HG03378 (cell line): Measurements from ENCODE around the gene TRPM3.
"Not testable (repeated sequence)": the region's sequence is repeated elsewhere in the genome, so short reads cannot be mapped to it uniquely, and the experiment has no call there.

Experiments
- ATAC-seq: cut with Tn5 transposase; IDR thresholded peaks from one replicate; pipeline ENCODE4 v1.9.1; 2021; ENCODE audit warnings: mild to moderate bottlenecking, moderate library complexity; ENCODE audit not compliant: unreplicated experiment

Gene TRPM3

GRCh38 chr9:71001780-71002386 is 119.5 kb downstream of the TRPM3 start:
- ATAC-seq, result peak; percentile 47

- ATAC-seq, result no peak
Observed at GRCh38 chr9:70998962-70999361, 122.5 kb downstream of the TRPM3 start.

- no peak for ATAC-seq
Observed at GRCh38 chr9:70995511-70995910, 125.9 kb downstream of the TRPM3 start.

- ATAC-seq, result no peak
Observed at GRCh38 chr9:70994582-70994981, 126.8 kb downstream of the TRPM3 start.

- ATAC-seq, result no peak
Observed at GRCh38 chr9:70988551-70988950, 132.9 kb downstream of the TRPM3 start.

DNA sequence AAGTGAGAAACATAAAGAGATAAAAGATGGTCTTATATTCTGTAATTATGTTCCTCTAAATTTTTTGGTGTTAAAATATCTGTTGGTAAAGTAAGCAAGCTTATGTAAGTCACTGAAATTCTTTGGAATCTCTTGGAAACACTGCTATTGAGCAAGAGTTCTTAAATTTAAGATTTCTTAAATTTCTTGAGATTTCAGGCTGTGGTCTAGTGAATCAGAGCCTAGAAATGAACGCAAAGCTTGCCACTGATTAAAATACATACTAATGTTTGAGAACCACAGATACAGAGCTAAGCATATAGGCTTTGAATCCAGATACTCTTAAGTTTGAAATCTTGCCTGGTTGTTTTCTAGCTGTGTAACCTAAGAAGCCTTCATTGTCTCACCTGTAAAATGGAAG is 133.4 kb downstream of the TRPM3 start:
- no peak for ATAC-seq

- ATAC-seq, result no peak
Observed at GRCh38 chr9:70986984-70987383, 134.4 kb downstream of the TRPM3 start.

- no peak for ATAC-seq
Observed at GRCh38 chr9:70983723-70984295, 137.6 kb downstream of the TRPM3 start.

GRCh38 chr9:70981312-70981711 is 140.1 kb downstream of the TRPM3 start:
- no peak for ATAC-seq

GRCh38 chr9:70979966-70980365 is 141.5 kb downstream of the TRPM3 start:
- no peak for ATAC-seq

GRCh38 chr9:70978085-70978484 is 143.3 kb downstream of the TRPM3 start:
- no peak for ATAC-seq

DNA sequence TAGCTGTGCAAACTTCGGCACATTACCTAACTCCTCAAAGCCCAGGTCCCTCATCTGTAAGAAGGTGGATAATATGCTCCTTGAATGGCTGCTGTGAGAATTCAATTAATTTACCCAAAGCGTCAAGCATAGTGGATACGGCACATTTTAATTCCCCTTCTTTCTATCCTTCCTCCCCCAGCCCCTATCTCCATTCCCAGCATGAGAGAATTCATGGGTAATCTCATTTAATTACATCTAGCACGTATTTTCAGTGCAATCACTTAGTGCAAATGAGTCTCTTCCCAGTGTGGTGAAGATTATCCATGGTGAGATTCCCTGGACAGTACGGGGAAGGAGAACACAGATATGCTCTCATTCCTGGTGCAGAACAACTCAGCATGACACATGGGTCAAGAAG is 145.6 kb downstream of the TRPM3 start:
- no peak for ATAC-seq

GRCh38 chr9:70971723-70972122 is 149.7 kb downstream of the TRPM3 start:
- ATAC-seq, result no peak

GRCh38 chr9:70966380-70966779 is 155.0 kb downstream of the TRPM3 start:
- not testable (repeated sequence) for ATAC-seq

DNA sequence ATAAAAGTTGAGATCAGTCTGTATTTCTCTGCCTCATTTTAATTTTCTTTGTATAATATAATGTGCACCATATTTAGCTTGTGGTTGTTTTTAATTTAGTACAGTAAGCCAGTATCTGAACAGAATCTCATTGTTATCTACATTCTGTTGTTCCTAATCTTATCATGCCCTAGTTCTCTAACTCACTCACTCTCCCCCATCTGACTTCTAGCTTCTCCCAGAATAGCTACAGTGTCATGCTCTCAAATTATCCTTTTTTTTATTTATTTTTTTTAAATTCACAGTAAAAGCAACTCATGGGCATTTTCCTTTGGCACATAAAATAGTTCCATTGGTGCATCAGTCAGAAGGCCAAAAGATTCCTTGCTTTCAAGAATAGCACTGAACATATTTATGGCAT is 156.6 kb downstream of the TRPM3 start:
- no peak for ATAC-seq

- ATAC-seq, result no peak
Observed at GRCh38 chr9:70963554-70963953, 157.9 kb downstream of the TRPM3 start.

DNA sequence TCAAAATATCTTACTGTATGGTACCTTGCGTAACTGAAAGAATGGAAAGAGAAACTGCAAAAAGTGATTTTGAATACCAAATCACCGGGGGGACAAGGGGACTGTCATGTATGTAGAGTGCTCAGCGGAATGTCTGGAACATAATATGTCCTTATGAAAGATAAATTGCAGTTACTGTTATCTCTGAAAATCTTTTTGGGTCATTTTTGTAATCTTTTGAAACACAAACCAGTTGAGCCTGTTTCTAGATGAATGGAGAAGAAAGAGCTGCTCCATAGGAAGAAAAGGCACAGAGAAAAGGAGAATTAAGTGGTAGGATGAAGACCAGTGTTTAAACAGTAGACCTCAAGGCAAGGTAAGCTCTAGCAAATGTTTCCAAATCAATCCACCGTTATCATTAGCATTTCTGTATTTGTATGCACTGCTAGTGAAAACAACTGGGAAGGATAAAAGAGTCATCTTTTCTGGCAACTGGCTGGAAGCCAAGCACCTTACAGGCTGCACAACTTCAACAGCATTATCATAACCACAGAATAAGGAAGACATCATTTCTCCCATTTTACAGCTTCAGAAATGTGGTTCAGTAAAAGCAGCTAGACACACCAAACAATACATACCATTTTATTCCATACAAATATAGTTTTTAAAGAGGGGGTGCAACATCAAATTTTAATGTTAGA is 158.5 kb downstream of the TRPM3 start:
- ATAC-seq, result no peak

- no peak for ATAC-seq
Observed at GRCh38 chr9:70959366-70959765, 162.1 kb downstream of the TRPM3 start.

DNA sequence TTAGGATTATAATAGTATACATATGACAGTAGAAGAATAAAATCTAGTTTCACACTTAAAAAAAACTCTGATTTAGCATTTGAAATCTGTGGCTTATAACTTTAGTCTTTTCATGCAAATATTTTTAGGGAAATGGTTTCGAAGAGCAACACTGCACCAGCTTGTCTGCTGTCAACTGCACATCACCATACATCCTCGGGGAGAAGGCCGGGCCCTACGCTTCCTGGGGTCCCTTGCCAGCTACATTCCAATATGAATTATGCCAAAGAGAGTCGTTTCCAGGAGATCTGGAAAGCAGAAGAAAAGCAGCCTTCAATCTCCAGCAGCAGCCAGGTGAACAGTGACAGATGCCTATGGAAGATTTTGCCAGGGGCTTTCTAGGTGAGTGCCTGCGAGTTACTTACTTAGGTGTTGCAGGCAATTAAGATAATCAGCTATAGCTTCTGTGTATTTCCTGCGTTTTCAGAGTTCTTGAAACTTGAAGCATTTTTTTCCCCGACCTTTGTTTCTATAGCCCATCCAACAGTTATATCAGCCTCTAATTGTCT is 166.8 kb downstream of the TRPM3 start:
- ATAC-seq, result no peak

GRCh38 chr9:70954126-70954525 is 167.3 kb downstream of the TRPM3 start:
- no peak for ATAC-seq

DNA sequence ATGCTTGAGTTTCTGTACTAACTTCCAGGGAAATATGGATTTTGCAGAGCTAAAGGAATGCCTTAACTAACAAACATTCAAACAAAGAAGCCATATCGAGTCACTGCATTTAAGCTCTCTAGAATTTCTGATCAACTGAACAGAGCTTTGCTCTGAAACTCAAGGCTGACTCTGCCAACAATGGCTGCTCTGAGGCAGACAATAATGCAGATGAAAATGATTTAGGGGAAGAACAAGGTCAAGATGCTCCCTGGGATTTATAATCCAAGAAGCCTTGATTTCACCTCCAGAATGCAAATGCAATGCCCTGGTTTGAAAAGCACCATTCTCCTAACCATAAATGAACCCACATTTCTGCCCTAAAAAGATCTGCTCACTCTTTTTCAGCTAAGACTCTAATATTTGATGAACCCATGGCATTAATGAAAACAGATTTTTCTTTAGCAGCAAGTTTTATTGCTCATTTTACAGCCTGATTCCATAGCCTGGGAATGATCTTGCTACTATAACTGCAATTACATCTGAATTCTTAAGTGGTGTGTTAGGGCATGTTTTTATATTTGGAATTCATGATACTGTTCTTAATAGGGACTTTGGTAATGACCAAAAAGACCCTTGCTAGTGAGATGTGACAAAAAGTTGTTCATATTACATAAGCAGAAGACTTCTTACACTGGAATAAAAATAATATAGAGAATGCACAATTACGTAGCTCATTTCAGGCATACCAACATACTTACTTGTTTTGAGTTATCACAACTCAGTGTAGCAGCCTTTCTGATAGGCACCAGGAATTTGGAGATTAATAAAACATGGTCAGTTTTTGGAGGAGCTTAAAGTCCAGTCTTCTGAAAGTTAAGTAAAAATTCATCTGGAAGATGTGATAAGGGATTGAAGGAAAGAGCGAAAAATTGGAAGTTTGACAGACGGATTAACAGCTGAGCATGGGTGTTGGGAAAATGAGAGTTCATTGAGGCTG is 169.4 kb downstream of the TRPM3 start:
- no peak for ATAC-seq
